ENCODE data around the gene EFCAB7.

DNA sequence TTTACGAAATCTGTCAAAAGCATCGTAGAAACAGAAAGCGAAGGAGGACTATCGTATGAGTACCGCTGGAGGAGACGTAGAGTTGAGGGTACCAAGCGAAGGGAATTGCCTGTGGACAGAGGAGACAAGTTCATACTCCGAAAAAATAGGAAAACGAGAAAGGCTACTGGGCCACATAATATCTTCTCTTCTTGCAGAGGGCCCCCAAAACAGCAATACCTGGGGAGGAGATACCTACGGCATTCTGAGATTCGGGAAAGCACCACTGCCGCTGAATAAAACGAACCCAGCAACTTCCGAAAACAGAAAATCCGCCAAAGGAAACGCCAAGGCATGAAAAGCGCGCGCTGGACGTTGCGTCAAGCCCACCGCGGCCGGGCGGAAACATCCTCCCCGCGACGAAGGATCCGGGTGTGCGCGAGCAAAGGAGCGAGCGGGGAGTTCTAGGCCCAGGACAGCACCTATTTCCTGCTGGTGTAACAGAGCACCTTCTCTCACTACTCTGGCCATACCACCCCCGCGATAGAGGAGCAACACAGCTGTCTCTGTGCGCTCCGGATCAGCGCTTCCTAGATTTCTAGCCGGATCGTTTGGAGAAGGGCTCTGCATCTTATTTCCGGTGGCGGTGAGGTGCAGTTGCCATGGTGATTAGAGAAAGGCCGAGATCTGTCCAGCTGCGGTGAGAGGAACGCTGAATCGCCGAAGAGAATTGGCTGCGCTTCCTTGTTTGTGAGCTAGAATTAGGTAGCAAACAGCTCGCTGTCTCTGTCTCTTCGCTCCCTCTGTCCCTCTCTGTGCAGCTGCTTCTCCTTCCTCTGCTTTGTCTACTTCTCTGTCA, at the start of gene EFCAB7, which contains the start of gene ITGB3BP:
- TF ChIP-seq, protein P1, sequence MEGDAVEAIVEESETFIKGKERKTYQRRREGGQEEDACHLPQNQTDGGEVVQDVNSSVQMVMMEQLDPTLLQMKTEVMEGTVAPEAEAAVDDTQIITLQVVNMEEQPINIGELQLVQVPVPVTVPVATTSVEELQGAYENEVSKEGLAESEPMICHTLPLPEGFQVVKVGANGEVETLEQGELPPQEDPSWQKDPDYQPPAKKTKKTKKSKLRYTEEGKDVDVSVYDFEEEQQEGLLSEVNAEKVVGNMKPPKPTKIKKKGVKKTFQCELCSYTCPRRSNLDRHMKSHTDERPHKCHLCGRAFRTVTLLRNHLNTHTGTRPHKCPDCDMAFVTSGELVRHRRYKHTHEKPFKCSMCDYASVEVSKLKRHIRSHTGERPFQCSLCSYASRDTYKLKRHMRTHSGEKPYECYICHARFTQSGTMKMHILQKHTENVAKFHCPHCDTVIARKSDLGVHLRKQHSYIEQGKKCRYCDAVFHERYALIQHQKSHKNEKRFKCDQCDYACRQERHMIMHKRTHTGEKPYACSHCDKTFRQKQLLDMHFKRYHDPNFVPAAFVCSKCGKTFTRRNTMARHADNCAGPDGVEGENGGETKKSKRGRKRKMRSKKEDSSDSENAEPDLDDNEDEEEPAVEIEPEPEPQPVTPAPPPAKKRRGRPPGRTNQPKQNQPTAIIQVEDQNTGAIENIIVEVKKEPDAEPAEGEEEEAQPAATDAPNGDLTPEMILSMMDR (IDR thresholded peaks at IDR 0.05; ENCODE audit: insufficient read depth, low read length): no peak
- peak; percentile 42; the same call in 1 of the 2 replicates for TF ChIP-seq SPI1 (IDR thresholded peaks at IDR 0.05; ENCODE audit: borderline replicate concordance, low read depth)
- TF ChIP-seq GABPA (IDR thresholded peaks at IDR 0.05; ENCODE audit: low read depth): peak; percentile 97
- TF ChIP-seq, protein P2, sequence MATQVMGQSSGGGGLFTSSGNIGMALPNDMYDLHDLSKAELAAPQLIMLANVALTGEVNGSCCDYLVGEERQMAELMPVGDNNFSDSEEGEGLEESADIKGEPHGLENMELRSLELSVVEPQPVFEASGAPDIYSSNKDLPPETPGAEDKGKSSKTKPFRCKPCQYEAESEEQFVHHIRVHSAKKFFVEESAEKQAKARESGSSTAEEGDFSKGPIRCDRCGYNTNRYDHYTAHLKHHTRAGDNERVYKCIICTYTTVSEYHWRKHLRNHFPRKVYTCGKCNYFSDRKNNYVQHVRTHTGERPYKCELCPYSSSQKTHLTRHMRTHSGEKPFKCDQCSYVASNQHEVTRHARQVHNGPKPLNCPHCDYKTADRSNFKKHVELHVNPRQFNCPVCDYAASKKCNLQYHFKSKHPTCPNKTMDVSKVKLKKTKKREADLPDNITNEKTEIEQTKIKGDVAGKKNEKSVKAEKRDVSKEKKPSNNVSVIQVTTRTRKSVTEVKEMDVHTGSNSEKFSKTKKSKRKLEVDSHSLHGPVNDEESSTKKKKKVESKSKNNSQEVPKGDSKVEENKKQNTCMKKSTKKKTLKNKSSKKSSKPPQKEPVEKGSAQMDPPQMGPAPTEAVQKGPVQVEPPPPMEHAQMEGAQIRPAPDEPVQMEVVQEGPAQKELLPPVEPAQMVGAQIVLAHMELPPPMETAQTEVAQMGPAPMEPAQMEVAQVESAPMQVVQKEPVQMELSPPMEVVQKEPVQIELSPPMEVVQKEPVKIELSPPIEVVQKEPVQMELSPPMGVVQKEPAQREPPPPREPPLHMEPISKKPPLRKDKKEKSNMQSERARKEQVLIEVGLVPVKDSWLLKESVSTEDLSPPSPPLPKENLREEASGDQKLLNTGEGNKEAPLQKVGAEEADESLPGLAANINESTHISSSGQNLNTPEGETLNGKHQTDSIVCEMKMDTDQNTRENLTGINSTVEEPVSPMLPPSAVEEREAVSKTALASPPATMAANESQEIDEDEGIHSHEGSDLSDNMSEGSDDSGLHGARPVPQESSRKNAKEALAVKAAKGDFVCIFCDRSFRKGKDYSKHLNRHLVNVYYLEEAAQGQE (IDR thresholded peaks at IDR 0.05; ENCODE audit: insufficient replicate concordance, low read depth): peak; percentile 21
- peak; percentile 68 for TF ChIP-seq POLR2AphosphoS5 (IDR thresholded peaks at IDR 0.05; ENCODE audit: low read depth)

Data from HL-60 (cell line).